Measurements from ENCODE around the gene MTX3. TPM values are rescaled to one million over a fixed set of nuclear protein-coding genes. Genes with fewer than 3 reads are reported as not detected.

Gene MTX3
- total RNA-seq, 1 experiment from 2014 or later = 8.5 TPM

- in situ Hi-C loops (cut with HindIII; ENCODE audit: low sequenced_read_pairs) = no loop called here
- no peak for DNase-seq (ENCODE audit: low spot score)
These were observed 43.5 kb downstream of the MTX3 start for GRCh38 chr5:79947567-79947966.

- in situ Hi-C loops (cut with HindIII; ENCODE audit: low sequenced_read_pairs) = no loop called here
- DNase-seq (ENCODE audit: low spot score) = no peak
These were observed 52.6 kb downstream of the MTX3 start for GRCh38 chr5:79938468-79938867.

GRCh38 chr5:79936646-79937216, 54.3 kb downstream of the MTX3 start:
- no peak for DNase-seq (ENCODE audit: low spot score)
- in situ Hi-C loops (cut with HindIII; ENCODE audit: low sequenced_read_pairs) = no loop called here

GRCh38 chr5:79936002-79936645, 54.9 kb downstream of the MTX3 start:
- no peak for DNase-seq (ENCODE audit: low spot score)
- in situ Hi-C loops (cut with HindIII; ENCODE audit: low sequenced_read_pairs) = no loop called here

- no peak for DNase-seq (ENCODE audit: low spot score)
- in situ Hi-C loops (cut with HindIII; ENCODE audit: low sequenced_read_pairs) = no loop called here
These were observed 56.4 kb downstream of the MTX3 start for GRCh38 chr5:79934681-79935080.

- in situ Hi-C loops (cut with HindIII; ENCODE audit: low sequenced_read_pairs) = no loop called here
- DNase-seq (ENCODE audit: low spot score) = no peak
These were observed 58.3 kb downstream of the MTX3 start for GRCh38 chr5:79932510-79933504.

GRCh38 chr5:79931866-79932265, 59.2 kb downstream of the MTX3 start:
- in situ Hi-C loops (cut with HindIII; ENCODE audit: low sequenced_read_pairs) = no loop called here

GRCh38 chr5:79931409-79931808, 59.7 kb downstream of the MTX3 start:
- in situ Hi-C loops (cut with HindIII; ENCODE audit: low sequenced_read_pairs) = no loop called here
- DNase-seq (ENCODE audit: low spot score) = no peak

More at GRCh38 chr5:79931866-79932265, 59.2 kb downstream of the MTX3 start:
- no peak for DNase-seq (ENCODE audit: low spot score)

GRCh38 chr5:79929095-79929494, 62.0 kb downstream of the MTX3 start:
- DNase-seq (ENCODE audit: low spot score) = peak; percentile 15
- in situ Hi-C loops (cut with HindIII; ENCODE audit: low sequenced_read_pairs) = no loop called here

Other genes starting within 250 kb of the MTX3 start
- 1.9 and 5.2 TPM in 2 replicates for gene THBS4, start 44.1 kb upstream of the MTX3 start, total RNA-seq (2014; rRNA removed; shearing (Covaris generic))

Data from G401 (cell line).